Central memory CD4-positive, alpha-beta T cell (primary cell): Measurements from ENCODE around the gene SLC22A3.

Experiments
- DNase-seq: peaks from one replicate; pipeline ENCODE4 v3.0.0; 2022

The SLC22A3 gene

DNA sequence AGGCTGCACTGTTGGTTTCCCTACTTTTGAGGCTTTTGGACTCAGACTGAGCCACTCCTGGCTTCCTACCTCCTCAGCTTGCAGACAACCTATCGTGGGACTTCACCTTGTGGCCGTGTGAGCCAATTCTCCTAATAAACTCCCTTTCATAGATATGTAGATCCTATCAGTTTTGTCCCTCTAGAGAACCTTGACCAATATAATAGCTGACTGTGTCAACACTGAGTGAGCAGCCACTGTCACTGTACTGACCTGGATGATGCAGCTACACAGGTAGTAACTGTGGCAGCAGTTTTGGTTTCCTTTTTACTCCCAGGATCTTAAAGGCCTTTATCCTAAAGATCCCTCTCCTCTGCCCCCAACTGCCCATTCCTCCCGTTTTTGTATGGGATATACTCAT lies 70.2 kb downstream of the SLC22A3 start:
- no peak for DNase-seq

DNA sequence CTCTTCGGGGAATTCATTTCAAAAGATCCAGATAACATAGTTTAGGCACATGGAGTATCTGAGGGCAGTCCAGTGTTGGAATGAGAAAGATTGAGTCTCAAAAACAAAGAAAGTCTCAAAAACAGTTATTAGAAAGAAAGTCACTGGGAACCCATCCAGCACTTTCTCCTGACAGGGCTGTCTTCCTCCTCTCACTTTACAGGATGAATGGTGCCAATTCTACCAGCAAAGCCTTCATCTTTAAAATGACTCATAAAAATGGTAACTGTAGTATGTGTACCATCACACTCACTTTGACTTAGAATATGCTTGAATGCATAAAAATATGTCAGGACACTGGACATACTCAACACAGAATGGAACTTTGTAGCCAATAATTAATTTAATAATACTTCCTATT lies 71.3 kb downstream of the SLC22A3 start:
- no peak for DNase-seq

DNA sequence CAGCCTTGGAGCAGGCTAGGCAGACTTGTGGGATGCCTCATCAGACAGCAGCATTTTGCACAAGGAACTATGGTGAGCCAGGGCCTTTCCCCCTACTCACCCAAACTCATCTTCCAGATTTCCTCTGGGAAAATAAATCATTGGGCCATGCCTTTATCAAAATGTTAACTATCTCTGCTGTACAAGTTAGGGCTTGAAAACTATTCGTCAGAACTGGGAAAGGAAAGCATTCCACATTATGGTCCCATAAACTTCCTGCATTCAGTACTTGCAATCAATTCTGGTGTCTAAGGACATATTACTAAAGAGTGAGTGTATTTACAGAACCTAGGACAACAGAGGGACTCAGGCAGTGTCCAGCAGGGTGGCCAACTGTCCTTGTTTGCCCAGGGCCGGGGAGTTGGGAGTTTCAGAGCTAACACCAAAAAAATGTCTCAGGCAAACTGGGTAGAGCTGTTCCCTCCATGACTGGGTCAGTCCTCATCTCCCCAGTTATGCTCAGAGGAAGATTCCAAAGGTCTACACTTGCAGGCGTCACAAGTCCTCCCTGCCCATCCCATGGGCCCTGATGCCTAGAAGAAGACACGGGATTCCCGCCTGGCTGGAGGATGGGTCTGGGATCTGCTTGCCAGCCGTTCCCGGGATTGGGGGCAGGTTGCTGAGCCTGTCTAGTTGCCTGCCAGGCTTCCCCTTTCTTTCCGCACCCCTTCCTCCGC lies 72.2 kb downstream of the SLC22A3 start:
- no peak for DNase-seq

DNA sequence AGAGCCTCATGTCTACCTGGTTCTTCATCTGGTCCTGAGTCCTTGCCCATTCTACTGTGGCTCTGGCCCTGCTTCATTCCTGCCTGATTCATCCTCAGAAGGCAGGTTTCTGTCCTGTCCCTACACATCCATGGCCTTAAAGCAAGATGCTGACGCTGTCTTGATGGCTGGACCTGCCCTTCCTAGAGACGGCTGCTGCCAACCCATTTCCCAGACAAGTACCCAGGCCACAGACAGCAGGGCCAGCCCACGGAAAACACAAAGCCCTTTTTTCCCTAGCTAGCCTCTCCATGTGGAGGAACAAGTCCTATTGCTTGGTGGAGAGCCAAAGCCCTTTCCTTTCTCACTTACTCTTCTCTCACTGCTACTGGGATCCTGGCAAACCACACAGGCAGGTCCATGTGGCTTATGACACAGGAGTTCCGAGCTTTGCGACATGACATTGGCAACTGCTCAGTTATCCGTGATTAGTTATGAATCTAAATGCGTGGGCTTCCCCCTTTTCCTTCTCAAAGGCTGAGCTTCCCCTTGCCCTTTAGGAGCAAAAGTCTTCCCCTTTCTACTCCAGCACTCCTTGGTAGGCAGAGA lies 72.9 kb downstream of the SLC22A3 start:
- DNase-seq: no peak

DNA sequence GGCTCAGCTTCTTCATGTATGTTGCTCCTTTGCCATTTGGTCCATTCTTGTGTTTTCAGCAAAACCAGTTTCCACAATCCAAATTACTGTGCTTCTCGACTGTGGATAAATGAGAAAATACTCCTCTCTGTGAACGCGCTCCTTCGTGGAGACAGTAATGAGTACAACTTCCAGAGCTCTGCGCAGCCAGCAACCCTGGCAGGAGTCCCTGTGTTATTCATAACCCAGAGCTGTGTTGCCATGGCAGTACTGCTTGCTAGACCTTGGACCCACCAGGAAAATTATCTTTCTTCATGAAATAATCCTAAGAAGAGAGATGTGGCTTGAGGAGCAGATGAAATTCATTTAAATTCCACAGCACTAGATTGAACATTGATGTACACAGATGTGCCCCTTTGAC lies 73.7 kb downstream of the SLC22A3 start:
- no peak for DNase-seq

DNA sequence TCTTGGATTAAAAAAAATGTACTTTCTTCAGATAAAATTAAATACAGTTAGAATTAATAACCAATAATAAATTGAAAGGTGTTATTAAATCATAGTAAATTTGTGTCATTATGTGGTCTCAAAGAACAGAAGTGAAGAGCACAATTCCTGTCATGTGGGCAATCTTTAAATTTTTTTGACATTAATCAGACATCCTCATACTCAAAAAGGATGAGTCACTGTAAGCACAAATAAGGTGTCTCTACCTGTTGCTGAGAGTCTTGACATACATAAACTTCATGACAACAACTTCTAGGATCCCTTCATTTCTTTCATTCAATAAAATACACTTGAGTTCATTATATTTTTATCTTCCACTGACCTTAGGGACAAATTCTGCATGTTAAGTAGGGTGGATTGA lies 76.1 kb downstream of the SLC22A3 start:
- DNase-seq: no peak

DNA sequence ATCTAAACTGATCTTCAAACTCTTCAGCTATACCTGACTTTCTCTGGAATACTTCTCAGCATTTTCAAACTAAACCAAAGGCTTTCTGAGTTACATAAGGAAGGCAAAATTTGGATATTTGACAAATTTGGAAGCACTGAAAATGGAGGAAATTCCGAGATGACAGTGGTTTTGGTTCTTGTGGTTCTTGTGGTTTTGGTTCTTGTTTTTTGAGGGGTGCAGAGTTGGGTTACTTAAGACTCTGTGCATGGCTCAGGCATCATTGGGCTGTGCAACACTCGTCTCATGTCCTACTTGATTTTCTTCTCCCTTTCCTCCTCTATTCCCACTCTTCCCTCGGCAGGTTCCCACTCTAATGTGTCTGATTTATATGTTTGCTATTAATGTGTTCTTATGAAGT lies 78.0 kb downstream of the SLC22A3 start:
- no peak for DNase-seq

DNA sequence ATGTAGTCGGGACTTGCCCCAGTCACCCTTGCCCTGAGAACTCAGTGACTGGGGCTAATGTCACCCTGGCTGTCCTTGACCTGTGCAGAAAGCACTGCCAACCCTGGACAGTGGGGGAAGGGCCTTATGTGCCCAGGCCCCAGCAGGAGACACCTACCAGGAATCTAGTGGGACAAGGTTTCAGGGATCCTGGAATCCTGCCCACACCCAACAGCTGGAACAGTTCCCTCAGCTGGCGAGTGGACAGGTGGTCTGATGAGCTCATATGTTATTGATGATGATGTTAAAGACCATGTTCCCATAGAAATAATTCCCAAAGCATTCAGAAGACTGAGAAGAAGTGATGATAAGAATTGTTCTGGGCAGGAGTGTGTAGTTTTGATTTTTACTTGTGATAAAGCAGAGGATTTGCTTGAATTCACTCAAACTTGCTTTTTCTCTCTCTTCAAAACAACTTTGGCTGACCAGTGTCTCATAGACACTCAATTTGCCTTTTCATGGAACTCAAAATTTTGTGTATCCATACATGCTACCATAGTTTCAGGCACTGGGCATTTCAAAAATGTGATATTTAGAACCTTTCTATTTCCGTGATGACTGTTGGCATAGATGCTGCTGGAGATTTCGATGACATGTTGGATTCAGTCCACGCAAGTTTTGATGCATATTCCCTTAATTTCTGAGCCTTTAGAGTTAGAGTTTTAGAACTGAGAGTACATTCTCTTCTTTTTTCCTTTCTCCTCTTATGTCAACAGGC lies 79.3 kb downstream of the SLC22A3 start:
- DNase-seq: no peak

DNA sequence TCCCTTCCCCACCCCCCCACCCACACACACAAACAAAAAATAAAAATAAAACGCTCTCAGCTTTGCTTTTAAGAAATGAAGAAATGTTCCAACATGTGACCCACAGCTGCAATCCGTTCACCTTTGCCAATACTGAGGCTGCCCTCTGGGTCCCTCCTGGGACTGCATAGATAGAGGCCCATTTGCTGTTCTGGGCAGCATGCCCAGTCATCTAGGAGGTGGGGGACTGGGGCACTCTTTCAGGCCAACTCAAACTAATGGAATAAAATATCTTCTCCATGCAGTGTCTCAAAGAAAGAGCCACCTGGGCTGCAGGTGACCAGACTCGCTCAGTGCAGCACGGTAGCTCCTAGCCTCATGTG lies 79.9 kb downstream of the SLC22A3 start:
- DNase-seq: no peak

DNA sequence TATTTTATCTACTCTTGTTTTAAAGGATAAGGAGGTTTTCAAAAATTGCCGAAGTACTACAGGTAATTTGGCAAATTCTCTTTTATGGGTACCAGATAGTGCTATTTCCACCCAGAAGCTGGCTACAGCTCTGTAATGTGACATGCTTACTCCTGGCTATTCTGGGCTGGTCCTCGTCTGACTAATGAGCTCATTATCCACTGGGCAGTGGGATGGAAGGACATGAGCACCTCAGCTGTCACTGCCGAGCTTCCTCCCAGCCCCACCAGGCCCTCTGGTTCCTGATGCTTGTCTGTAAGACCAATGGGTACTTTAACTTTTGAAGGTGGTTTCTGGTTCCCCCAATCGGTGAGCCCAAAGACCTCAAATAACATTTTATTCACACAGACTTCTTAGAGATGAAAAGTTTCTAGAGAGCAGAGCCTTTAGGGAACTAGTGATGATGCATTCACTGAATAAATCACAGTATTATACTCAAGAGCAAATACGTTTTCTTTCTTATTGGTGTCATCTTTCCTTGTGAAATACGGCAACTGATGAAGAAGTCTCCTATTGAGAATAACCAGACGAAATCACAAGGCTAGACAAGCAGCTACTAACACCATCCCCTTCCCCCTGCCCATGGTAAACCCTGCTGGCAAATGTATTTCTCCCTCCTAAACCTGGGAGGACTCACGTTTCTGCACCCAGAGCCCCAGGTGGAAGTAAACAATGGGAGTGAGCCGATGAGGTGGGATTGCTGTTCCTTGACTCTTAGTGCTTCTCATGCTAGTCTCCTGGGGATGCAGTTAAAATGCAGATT lies 80.8 kb downstream of the SLC22A3 start:
- no peak for DNase-seq

DNA sequence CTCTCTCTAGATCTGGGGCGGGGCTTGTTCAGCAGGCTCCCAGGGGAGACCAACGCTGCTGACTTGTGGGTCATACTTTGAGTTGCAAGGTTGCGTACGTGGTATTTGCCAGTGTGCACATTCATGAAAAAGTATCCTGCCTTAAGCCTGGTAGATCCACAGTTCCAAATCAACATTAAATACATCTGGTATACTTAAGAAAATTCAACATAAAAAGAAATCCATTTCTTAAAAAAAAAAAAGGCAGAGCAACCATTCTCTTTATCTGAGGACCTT lies 81.4 kb downstream of the SLC22A3 start:
- no peak for DNase-seq

DNA sequence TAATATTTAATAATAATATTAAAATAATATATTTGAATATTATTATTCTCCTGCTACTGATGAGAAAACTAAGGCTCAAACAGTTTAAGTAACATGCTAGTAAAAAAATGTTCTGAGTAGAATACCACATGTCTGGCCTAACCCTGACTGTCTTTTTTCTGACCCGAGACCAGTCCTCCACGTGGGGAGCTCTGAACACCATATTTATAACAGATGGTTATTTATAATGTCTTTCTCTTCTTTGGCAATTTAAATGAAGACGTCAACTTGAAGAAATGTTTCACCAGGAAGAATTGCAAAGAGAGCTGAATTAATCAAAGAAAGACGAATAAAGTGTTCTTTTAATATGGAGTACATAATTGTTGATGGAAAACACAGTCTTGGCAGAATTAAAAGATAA lies 82.0 kb downstream of the SLC22A3 start:
- no peak for DNase-seq

DNA sequence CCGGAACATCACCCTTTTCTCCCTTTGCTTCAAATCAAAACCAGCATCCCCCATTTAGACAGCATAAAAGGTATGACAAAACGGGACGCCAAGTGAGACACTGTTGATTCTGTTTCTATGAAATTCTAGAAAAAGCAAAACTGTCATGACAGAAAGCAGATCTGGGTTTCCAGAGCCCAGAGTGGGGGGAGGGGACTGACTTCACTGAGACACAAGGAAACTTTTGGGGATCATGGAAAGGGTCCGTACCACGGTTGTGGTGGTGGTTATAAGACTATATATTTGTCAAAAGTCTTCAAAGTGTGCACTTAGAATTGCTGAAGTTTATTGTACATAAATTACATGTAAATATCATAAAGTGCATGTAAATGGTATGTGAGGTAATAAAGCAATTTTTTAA lies 82.6 kb downstream of the SLC22A3 start:
- DNase-seq: no peak

DNA sequence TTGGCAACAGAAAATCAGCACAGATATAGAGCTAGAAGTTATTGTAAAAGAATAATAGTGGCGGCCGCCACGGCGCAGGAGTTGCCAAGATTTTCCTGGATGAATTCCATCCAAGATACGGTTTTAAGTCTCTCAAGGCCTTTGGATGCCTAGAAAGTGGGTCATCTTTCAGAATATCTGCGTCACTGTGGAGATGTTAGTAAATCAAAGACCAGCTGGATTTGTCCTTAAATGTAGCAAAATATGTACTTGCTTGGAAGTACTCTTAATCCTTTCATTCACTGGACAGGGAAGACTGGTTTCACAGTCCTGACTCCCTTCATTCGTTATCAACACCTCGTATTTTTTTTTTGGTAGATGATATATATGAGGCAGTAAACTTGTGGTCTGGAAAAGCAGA lies 83.0 kb downstream of the SLC22A3 start:
- no peak for DNase-seq

DNA sequence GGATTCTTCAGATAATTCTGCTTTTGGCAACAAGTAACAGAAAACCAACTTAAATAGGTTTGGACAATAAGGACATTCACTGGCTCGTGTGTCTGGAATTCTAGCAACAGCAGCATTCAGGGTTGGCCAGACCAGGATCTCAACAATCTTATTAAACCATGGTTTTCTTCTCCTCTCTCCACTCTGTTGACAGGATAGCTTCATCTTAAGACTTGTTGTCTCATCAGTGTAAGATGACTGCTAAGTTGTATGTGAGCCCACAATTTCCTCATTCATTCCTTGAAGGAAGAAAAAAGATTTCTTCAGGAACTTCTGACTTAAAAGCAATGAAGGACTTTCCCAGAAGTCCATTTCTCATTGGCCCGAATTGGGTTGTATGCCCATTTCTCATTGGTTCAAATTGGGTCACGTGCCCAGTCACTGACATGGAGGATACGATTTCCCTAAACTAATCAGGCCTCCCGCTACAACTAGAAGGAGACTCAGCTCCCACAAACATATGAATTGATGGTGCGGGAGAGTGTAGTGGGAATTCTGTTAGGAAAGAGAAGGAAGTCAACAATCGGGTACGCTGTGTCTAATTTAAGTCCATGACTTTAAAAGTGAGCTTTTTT lies 83.7 kb downstream of the SLC22A3 start:
- DNase-seq: no peak

DNA sequence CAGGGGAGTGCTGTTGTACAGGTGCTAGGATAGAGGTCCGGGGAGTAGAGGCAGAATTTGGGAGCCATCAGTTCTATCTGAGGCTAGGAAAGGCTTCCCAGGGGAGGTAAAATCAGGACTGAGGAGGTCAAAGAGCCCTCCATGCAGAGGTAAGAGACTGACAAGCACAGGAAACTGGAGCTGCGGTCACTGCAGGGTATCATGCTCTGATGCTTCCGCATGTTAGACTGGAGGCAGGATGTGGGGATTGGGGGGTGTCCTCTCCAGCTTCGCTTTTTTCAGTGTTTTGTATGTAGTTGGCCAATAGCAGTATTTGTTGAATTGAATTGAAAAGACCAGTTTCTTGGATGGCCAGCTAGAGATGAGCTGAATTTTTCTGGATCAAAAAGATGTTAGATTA lies 87.8 kb downstream of the SLC22A3 start:
- no peak for DNase-seq

DNA sequence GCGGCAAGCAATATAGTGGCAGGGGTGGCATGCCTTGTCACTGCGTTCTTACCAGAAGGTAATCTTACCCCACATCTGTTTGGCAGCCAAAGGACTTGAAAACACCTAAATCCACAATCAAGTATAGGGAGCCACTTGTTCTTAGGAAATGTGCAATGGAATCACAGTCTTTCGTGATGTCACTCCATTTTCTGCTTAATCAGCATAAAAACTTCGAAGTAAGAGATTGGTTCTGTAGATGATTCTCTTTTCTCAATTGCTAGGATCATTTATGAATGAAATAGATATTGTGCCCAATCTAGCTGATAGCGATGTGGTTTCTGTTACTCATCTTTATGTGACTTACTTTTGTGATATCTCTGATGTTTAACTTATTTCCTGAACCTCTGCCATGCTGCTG lies 89.0 kb downstream of the SLC22A3 start:
- DNase-seq: no peak

DNA sequence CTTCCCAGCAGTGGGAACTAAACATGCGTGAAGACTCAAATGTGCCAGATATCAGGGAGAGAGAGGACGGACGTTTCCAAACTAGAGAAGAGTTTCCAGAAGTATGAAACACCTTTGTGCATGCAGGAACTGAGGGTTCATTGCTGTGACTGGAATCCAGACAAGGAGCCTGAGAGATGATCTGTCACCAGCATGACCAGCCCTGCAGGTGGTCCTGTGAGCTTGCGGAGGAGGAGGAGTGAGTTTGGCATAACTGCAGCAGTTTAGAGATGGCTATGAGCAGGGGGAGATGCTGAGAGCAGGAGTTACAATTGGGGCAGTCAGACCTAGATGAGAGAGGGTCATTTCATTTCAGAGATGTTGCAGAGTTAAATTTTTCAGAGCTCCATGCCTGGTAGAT lies 89.6 kb downstream of the SLC22A3 start:
- DNase-seq: no peak

DNA sequence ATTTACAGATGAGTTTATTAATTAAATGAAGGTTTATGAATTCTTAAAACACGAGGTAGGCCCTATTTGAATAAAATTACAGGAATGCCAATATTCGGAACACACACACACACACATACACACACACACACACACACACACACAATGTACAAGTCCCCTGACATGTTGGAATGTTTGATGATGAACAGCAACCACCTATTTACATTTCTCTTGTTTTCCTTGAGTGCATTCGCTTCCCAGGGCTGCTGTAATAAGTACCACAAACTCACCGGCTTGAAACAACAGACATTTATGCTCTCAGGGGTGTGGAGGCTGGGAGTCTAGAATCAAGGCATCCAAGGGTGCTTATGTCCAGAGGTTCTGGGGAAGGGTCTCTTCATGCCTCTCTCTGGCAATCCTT lies 90.3 kb downstream of the SLC22A3 start:
- DNase-seq: no peak

DNA sequence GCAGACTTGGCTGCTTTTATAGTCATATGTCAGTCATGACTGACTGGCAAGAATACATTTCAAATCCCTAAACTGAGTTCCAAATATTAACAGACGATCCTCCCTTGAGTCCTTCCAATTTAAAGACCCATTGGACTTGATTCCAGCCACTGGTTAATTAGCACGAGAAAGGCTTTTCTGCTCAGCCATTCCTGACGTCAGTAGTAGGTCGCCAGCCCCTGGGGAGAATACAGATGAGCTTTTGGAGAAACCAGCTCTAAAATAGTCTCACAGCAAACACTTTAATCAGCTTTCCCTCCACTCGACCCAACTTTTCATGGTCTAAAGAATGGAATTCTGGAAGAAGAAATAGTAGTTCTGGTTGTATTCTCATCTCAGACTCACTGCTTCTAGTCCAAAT lies 91.6 kb downstream of the SLC22A3 start:
- DNase-seq: no peak

DNA sequence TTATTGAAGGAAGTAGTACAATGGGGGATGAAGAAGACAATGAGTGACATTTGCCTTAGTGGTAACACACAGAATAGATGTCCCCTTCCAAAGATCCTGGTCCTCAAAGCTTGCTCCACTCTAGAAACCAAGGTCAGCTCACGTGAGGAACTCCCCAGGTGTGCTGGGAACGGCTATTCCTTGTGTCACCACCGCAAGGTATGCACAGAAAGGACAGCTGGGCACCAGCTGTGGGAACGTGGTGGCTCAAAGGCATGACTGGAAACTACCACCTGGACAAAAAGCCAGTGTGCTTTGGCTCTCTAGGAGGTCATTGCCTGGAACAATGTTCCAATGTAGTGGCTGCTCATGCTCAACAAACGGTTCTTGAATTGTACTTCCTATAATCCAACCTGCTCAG lies 94.0 kb downstream of the SLC22A3 start:
- DNase-seq: no peak

DNA sequence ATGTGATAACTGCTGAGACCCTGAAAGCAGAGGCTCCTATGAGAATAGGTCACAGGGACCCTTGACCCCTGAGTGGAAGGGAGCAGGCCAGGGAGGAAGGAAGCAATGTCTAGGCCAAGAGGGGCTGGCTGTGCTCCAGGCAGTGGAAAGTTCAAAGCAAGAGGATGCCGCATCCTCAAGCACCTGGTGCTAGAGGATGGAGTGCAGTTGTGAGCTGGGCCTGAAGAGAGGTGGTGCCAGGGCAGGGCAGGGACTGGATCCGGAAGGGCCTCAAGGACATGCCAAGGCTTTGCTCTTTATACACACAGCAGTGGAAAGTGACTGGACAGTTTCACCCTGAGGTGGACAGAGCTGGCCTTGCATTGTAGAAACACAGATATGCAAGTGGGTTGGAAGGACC lies 97.0 kb downstream of the SLC22A3 start:
- DNase-seq: no peak

DNA sequence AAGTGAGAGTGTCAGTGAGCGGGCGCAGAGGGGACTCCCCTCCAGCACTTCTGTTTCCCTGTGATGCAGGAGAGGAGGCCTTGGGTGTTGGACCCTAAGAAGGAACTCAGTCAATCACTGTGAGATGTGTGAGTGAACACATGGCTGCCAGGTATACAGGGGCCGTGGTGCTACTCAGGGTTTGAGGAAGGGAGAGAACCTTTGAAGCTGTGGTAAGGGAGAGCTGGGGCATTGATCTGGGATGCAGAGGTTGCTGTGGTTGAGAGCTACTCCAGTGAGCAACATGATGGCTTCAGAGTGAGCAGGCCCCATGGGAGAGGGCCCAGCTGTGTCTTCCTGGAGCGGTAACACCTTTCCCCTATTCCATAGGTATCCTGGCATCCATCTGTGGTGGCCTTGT lies 99.2 kb downstream of the SLC22A3 start:
- DNase-seq: no peak
